ENCODE measurements around the gene SPECC1.
"Not testable (repeated sequence)": the region's sequence is repeated elsewhere in the genome, so short reads cannot be mapped to it uniquely, and the experiment has no call there.

The SPECC1 gene

GRCh38 chr17:20314834-20315233, 305.7 kb downstream of the SPECC1 start:
- no peak overlapping the region for H3K4me3 ChIP-seq (ENCODE audit: insufficient read length, low read depth)
- H3K4me1 ChIP-seq (ENCODE audit: insufficient read depth, insufficient read length), result no peaks in the 10 kb centered on the region
- TF ChIP-seq ZNF274 (IDR thresholded peaks at IDR 0.05; ENCODE audit: low read depth, low read length) (no peak), YY1 (IDR thresholded peaks at IDR 0.05; ENCODE audit: insufficient read depth, insufficient read length) (no peak), SUZ12 (IDR thresholded peaks at IDR 0.05; ENCODE audit: extremely low read depth, insufficient read depth, insufficient read length) (no peak)
- no peak overlapping the region for H3K9ac ChIP-seq (ENCODE audit: insufficient read length, low read depth)
- H3K36me3 ChIP-seq (ENCODE audit: insufficient read depth, insufficient read length, low read length), result peaks cover 5% of the 10 kb centered on the region
- no peak for DNase-seq (ENCODE audit: low read depth, low spot score)
- H3K9me3 ChIP-seq (ENCODE audit: insufficient read depth, low read length), result no peaks in the 10 kb centered on the region
- H3K27me3 ChIP-seq (ENCODE audit: insufficient read depth, insufficient read length), result no peaks in the 10 kb centered on the region

- Histone ChIP-seq H3K9me3 (ENCODE audit: insufficient read depth, low read length) (no peaks in the 10 kb centered on the region), H3K4me1 (ENCODE audit: insufficient read depth, insufficient read length) (no peaks in the 10 kb centered on the region), H3K36me3 (ENCODE audit: insufficient read depth, insufficient read length, low read length) (peaks cover 5% of the 10 kb centered on the region), H3K9ac (ENCODE audit: insufficient read length, low read depth) (no peak overlapping the region), H3K27me3 (ENCODE audit: insufficient read depth, insufficient read length) (no peaks in the 10 kb centered on the region), H3K4me3 (ENCODE audit: insufficient read length, low read depth) (no peak overlapping the region)
- no peak for TF ChIP-seq SUZ12 (IDR thresholded peaks at IDR 0.05; ENCODE audit: extremely low read depth, insufficient read depth, insufficient read length)
- TF ChIP-seq YY1 (IDR thresholded peaks at IDR 0.05; ENCODE audit: insufficient read depth, insufficient read length), result no peak
- TF ChIP-seq ZNF274 (IDR thresholded peaks at IDR 0.05; ENCODE audit: low read depth, low read length), result no peak
- no peak for DNase-seq (ENCODE audit: low read depth, low spot score)
These were observed 306.2 kb downstream of the SPECC1 start for GRCh38 chr17:20315311-20315710.

GRCh38 chr17:20315821-20316220, 306.7 kb downstream of the SPECC1 start:
- H3K36me3 ChIP-seq (ENCODE audit: insufficient read depth, insufficient read length, low read length), result peaks cover 5% of the 10 kb centered on the region
- no peaks in the 10 kb centered on the region for H3K27me3 ChIP-seq (ENCODE audit: insufficient read depth, insufficient read length)
- H3K9me3 ChIP-seq (ENCODE audit: insufficient read depth, low read length), result no peaks in the 10 kb centered on the region
- H3K4me3 ChIP-seq (ENCODE audit: insufficient read length, low read depth), result no peak overlapping the region
- DNase-seq (ENCODE audit: low read depth, low spot score), result no peak
- TF ChIP-seq YY1 (IDR thresholded peaks at IDR 0.05; ENCODE audit: insufficient read depth, insufficient read length) (no peak), ZNF274 (IDR thresholded peaks at IDR 0.05; ENCODE audit: low read depth, low read length) (no peak), SUZ12 (IDR thresholded peaks at IDR 0.05; ENCODE audit: extremely low read depth, insufficient read depth, insufficient read length) (no peak)
- H3K9ac ChIP-seq (ENCODE audit: insufficient read length, low read depth), result no peak overlapping the region
- H3K4me1 ChIP-seq (ENCODE audit: insufficient read depth, insufficient read length), result no peaks in the 10 kb centered on the region

- H3K27me3 ChIP-seq (ENCODE audit: insufficient read depth, insufficient read length); H3K4me1 ChIP-seq (ENCODE audit: insufficient read depth, insufficient read length); H3K36me3 ChIP-seq (ENCODE audit: insufficient read depth, insufficient read length, low read length); H3K4me3 ChIP-seq (ENCODE audit: insufficient read length, low read depth); H3K9ac ChIP-seq (ENCODE audit: insufficient read length, low read depth); H3K9me3 ChIP-seq (ENCODE audit: insufficient read depth, low read length): not testable (repeated sequence)
- DNase-seq (ENCODE audit: low read depth, low spot score), result peak; percentile 11
These were observed 311.5 kb downstream of the SPECC1 start for GRCh38 chr17:20320535-20321229.

- not testable (repeated sequence) for H3K9ac ChIP-seq (ENCODE audit: insufficient read length, low read depth); H3K4me3 ChIP-seq (ENCODE audit: insufficient read length, low read depth); DNase-seq (ENCODE audit: low read depth, low spot score); H3K27me3 ChIP-seq (ENCODE audit: insufficient read depth, insufficient read length); H3K9me3 ChIP-seq (ENCODE audit: insufficient read depth, low read length); H3K4me1 ChIP-seq (ENCODE audit: insufficient read depth, insufficient read length); H3K36me3 ChIP-seq (ENCODE audit: insufficient read depth, insufficient read length, low read length)
These were observed 312.2 kb downstream of the SPECC1 start for GRCh38 chr17:20321357-20321756.

GRCh38 chr17:20327739-20328138, 318.6 kb downstream of the SPECC1 start:
- not testable (repeated sequence) for H3K4me3 ChIP-seq (ENCODE audit: insufficient read length, low read depth); H3K9me3 ChIP-seq (ENCODE audit: insufficient read depth, low read length); DNase-seq (ENCODE audit: low read depth, low spot score); H3K36me3 ChIP-seq (ENCODE audit: insufficient read depth, insufficient read length, low read length); H3K27me3 ChIP-seq (ENCODE audit: insufficient read depth, insufficient read length); H3K4me1 ChIP-seq (ENCODE audit: insufficient read depth, insufficient read length); H3K9ac ChIP-seq (ENCODE audit: insufficient read length, low read depth)

GRCh38 chr17:20351405-20351804, 342.2 kb downstream of the SPECC1 start:
- not testable (repeated sequence) for H3K4me1 ChIP-seq (ENCODE audit: insufficient read depth, insufficient read length); DNase-seq (ENCODE audit: low read depth, low spot score); H3K4me3 ChIP-seq (ENCODE audit: insufficient read length, low read depth); H3K36me3 ChIP-seq (ENCODE audit: insufficient read depth, insufficient read length, low read length); H3K9me3 ChIP-seq (ENCODE audit: insufficient read depth, low read length); H3K27me3 ChIP-seq (ENCODE audit: insufficient read depth, insufficient read length); H3K9ac ChIP-seq (ENCODE audit: insufficient read length, low read depth)

- not testable (repeated sequence) for H3K27me3 ChIP-seq (ENCODE audit: insufficient read depth, insufficient read length); H3K4me1 ChIP-seq (ENCODE audit: insufficient read depth, insufficient read length); H3K9me3 ChIP-seq (ENCODE audit: insufficient read depth, low read length); H3K36me3 ChIP-seq (ENCODE audit: insufficient read depth, insufficient read length, low read length); DNase-seq (ENCODE audit: low read depth, low spot score); H3K4me3 ChIP-seq (ENCODE audit: insufficient read length, low read depth); H3K9ac ChIP-seq (ENCODE audit: insufficient read length, low read depth)
These were observed 343.4 kb downstream of the SPECC1 start for GRCh38 chr17:20352567-20352966.

- not testable (repeated sequence) for H3K9ac ChIP-seq (ENCODE audit: insufficient read length, low read depth); H3K27me3 ChIP-seq (ENCODE audit: insufficient read depth, insufficient read length); H3K9me3 ChIP-seq (ENCODE audit: insufficient read depth, low read length); H3K36me3 ChIP-seq (ENCODE audit: insufficient read depth, insufficient read length, low read length); DNase-seq (ENCODE audit: low read depth, low spot score); H3K4me1 ChIP-seq (ENCODE audit: insufficient read depth, insufficient read length); H3K4me3 ChIP-seq (ENCODE audit: insufficient read length, low read depth)
These were observed 354.7 kb downstream of the SPECC1 start for GRCh38 chr17:20363846-20364245.

All from NT2/D1 (cell line).